K562 (cell line): ENCODE data around the gene ITGA1. TPM values are rescaled to one million over a fixed set of nuclear protein-coding genes. Genes with fewer than 3 reads are reported as not detected.

Experiments
- ATAC-seq: fragments of 200-7000 bp; cut with Tn5 transposase; 3 replicates; pipeline ENCODE4 v1.9.1; 2020; ENCODE audit warnings: moderate library complexity
- BruUV-seq: library from RNA; stranded (reverse); fragments of 400-500 nt; replicated peaks from 2 replicates; lab custom pipeline; 2021; lab: Mats Ljungman, UMichigan
- CTCF ChIA-PET: fragments of 300-600 bp; formaldehyde crosslinking; extraction: SDS; loops from one replicate; lab custom pipeline; 2021; ENCODE audit warnings: low intra/inter-chr PET ratio; lab: Yijun Ruan, JAX
- POLR2A ChIA-PET: fragments of 300-600, 350-650 bp; sonication (Branson Sonifier 250); formaldehyde crosslinking; extraction: SDS; loops from one replicate; lab custom pipeline; 2021; ENCODE audit warnings: antibody characterized with exemption, inconsistent platforms; lab: Yijun Ruan, JAX
- DNase-seq, 4 experiments: peaks; one replicate each; pipeline versions ENCODE4 v3.0.0 to v3.0.0-alpha.2; 2011 to 2018; ENCODE audit warnings: low spot score in 3 of 4, mixed read lengths in 3 of 4; ENCODE audit errors: extremely low read depth in 1 of 4
- FAIRE-seq: peaks from 2 replicates; lab custom pipeline; 2011; peaks lifted over from hg19 to GRCh38; lab: Jason Lieb, UNC
- H2AFZ ChIP-seq: 2 replicates; pipeline ENCODE4 v1.6.0; 2011; ENCODE audit warnings: low read depth, low read length, control low read depth, inconsistent platforms
- H3K27ac ChIP-seq: fragments of 200-600 bp; 3 replicates; pipeline ENCODE4 v1.8.0; 2011; ENCODE audit warnings: low read depth, mild to moderate bottlenecking, control low read depth, inconsistent platforms, low read length, moderate library complexity, mixed read lengths; ENCODE audit errors: extremely low read depth
- H3K27me3 ChIP-seq, 2 experiments: fragments of 300-600 bp in 1 of 2; 2 replicates in 1 of 2; 3 replicates in 1 of 2; pipeline versions ENCODE4 v1.6.0 to v1.8.0; 2011; ENCODE audit warnings: inconsistent platforms in 2 of 2, low read length in 2 of 2, mild to moderate bottlenecking in 1 of 2, mixed read lengths in 1 of 2, moderate library complexity in 1 of 2; ENCODE audit not compliant: control insufficient read depth in 2 of 2, insufficient read depth in 2 of 2
- H3K36me3 ChIP-seq: fragments of 300-600 bp; 3 replicates; pipeline ENCODE4 v1.8.0; 2011; ENCODE audit warnings: mild to moderate bottlenecking, low read length, inconsistent platforms; ENCODE audit not compliant: control insufficient read depth, insufficient read depth
- H3K4me1 ChIP-seq, 2 experiments: fragments of 200-600 bp in 1 of 2; replicated peaks in 1 of 2; 2 replicates in 1 of 2; 3 replicates in 1 of 2; pipeline versions ENCODE4 v1.5.1 to v1.8.0; 2011; ENCODE audit warnings: inconsistent platforms in 2 of 2, low read length in 2 of 2, mild to moderate bottlenecking in 1 of 2, mixed read lengths in 1 of 2, moderate library complexity in 1 of 2; ENCODE audit not compliant: control insufficient read depth in 2 of 2, insufficient read depth in 2 of 2
- H3K4me2 ChIP-seq: 2 replicates; pipeline ENCODE4 v1.6.1; 2011; ENCODE audit warnings: low read length, control low read depth, inconsistent platforms, mixed read lengths; ENCODE audit not compliant: insufficient read depth
- H3K4me3 ChIP-seq: fragments of 200-600 bp; sonication (generic), shearing (Covaris generic); 2 replicates; pipeline ENCODE4 v1.5.1; 2016; ENCODE audit warnings: control low read depth, inconsistent platforms
- H3K79me2 ChIP-seq: fragments of 200-600 bp; 3 replicates; pipeline ENCODE4 v1.8.0; 2011; ENCODE audit warnings: low read length, inconsistent platforms; ENCODE audit not compliant: control insufficient read depth, insufficient read depth
- H3K9ac ChIP-seq, 2 experiments: 2 replicates each; pipeline versions ENCODE4 v1.6.0 to v1.6.1; 2011; ENCODE audit warnings: low read depth in 2 of 2, low read length in 2 of 2, control low read depth in 1 of 2, inconsistent platforms in 1 of 2, mild to moderate bottlenecking in 1 of 2, mixed read lengths in 1 of 2; ENCODE audit not compliant: insufficient read depth in 1 of 2
- H3K9me1 ChIP-seq: one replicate; pipeline ENCODE4 v1.6.0; 2011; ENCODE audit warnings: inconsistent platforms, mild to moderate bottlenecking, low read length, moderate library complexity; ENCODE audit not compliant: control insufficient read depth, insufficient read depth
- H3K9me3 ChIP-seq: replicated peaks from 2 replicates; pipeline ENCODE4 v1.5.1; 2011; ENCODE audit warnings: low read depth, low read length, inconsistent platforms; ENCODE audit not compliant: control insufficient read depth, insufficient read depth
- H4K20me1 ChIP-seq: replicated peaks from 2 replicates; pipeline ENCODE4 v1.6.1; 2011; ENCODE audit warnings: low read length, inconsistent platforms, mixed read lengths; ENCODE audit not compliant: control insufficient read depth, insufficient read depth
- C11orf30 ChIP-seq: fragments of 450-650 bp; IDR thresholded peaks from 2 replicates; pipeline ENCODE4 v1.6.1; 2016; ENCODE audit warnings: low read depth, mild to moderate bottlenecking
- E4F1 ChIP-seq: fragments of 250-450 bp; sonication (Bioruptor Pico); IDR thresholded peaks from 2 replicates; pipeline ENCODE4 v1.5.0; 2021; ENCODE audit warnings: mild to moderate bottlenecking, borderline replicate concordance
- ERF ChIP-seq: fragments of 450-650 bp; formaldehyde crosslinking; IDR thresholded peaks from 2 replicates; pipeline ENCODE4 v1.4.0; 2020; ENCODE audit warnings: mild to moderate bottlenecking, mixed read lengths
- KHSRP ChIP-seq: fragments of 450-650 bp; IDR thresholded peaks from 2 replicates; pipeline ENCODE4 v1.6.1; 2017
- MAFG ChIP-seq: fragments of 450-650 bp; conservative IDR thresholded peaks from 2 replicates; pipeline ENCODE4 v1.6.1; 2016; ENCODE audit warnings: missing genetic modification characterization, missing compliant biosample characterization
- MIER1 ChIP-seq: fragments of 450-650 bp; IDR thresholded peaks from 2 replicates; pipeline ENCODE4 v1.6.1; 2016; ENCODE audit warnings: antibody characterized with exemption, mild to moderate bottlenecking, low read depth
- MNT ChIP-seq, 2 experiments: fragments of 450-650 bp; conservative IDR thresholded peaks; 2 replicates each; pipeline ENCODE4 v1.6.1; 2017; ENCODE audit warnings: mild to moderate bottlenecking in 2 of 2, moderate library complexity in 2 of 2
- NR2F6 ChIP-seq: fragments of 450-650 bp; formaldehyde crosslinking; IDR thresholded peaks from 2 replicates; pipeline ENCODE4 v1.4.0; 2020; ENCODE audit warnings: mild to moderate bottlenecking
- RNF219 ChIP-seq: fragments of 250-450 bp; sonication (Bioruptor Pico); IDR thresholded peaks from 2 replicates; pipeline ENCODE4 v1.5.0; 2022; ENCODE audit warnings: mild to moderate bottlenecking
- SMC3 ChIP-seq: conservative IDR thresholded peaks from 2 replicates; pipeline ENCODE4 v1.6.1; 2011; ENCODE audit warnings: low read depth, low read length, improper control_type of control experiment; ENCODE audit not compliant: insufficient read depth
- SNAPC5 ChIP-seq: fragments of 250-450 bp; sonication (Bioruptor Pico); IDR thresholded peaks from 2 replicates; pipeline ENCODE4 v1.8.0; 2021; ENCODE audit warnings: moderate library complexity, mild to moderate bottlenecking, inconsistent platforms
- SREBF1 ChIP-seq: fragments of 150-350 bp; IDR thresholded peaks from 2 replicates; pipeline ENCODE4 v1.6.1; 2014; ENCODE audit warnings: antibody characterized with exemption, low read depth, low read length, borderline replicate concordance
- STAT5A ChIP-seq: IDR thresholded peaks from 2 replicates; pipeline ENCODE4 v1.6.1; 2012; ENCODE audit warnings: low read length, inconsistent platforms, borderline replicate concordance
- ZNF444 ChIP-seq: fragments of 250-450 bp; sonication (Bioruptor Pico); IDR thresholded peaks from 2 replicates; pipeline ENCODE4 v1.4.0; 2020; ENCODE audit warnings: mild to moderate bottlenecking, moderate library complexity
- ZNF764 ChIP-seq: fragments of 250-450 bp; sonication (Bioruptor Pico); IDR thresholded peaks from 2 replicates; pipeline ENCODE4 v1.4.0; 2020; ENCODE audit warnings: low read depth, mild to moderate bottlenecking, moderate library complexity
- WGBS: fragments of 100-300 bp; shearing (Covaris generic); methylation state at CpG from one replicate; pipeline ENCODE4 v1.1.6; 2016; ENCODE audit warnings: low coverage, mixed read lengths; ENCODE audit not compliant: insufficient coverage; ENCODE audit errors: missing lambda C conversion rate; 5-methylcytosine and 5-hydroxymethylcytosine counted together
- in situ Hi-C: fragments of 300-500 bp; cut with MboI; formaldehyde crosslinking; loops from 4 replicates; pipeline ENCODE4 v1.15.0; 2018; ENCODE audit warnings: inconsistent platforms, mixed read lengths
- intact Hi-C: fragments of 100-400 bp; cut with micrococcal nuclease; formaldehyde crosslinking; loops from 2 replicates; pipeline ENCODE4 v1.14.2; 2022
- polyA plus RNA-seq, 8 experiments: library from polyadenylated mRNA; depleted of rRNA in 4 of 8; stranded (reverse) in 5 of 8; unstranded in 3 of 8; fragments of >200 nt; fragmentation: Nextera tagmentation in 2 of 8; fragmentation: Illumina TruSeq in 1 of 8; extraction: Ambion mirVana in 2 of 8; extraction: Trizol in 1 of 8; gene quantifications; 2 replicates each; pipeline versions ENCODE4 v1.2.1 to v1.2.3, GENCODE V29; 2011 to 2014; ENCODE audit warnings: inconsistent platforms in 1 of 8, missing spikeins in 1 of 8
- total RNA-seq, 7 experiments: library from RNA; depleted of rRNA in 6 of 7; stranded (reverse); fragments of >200 nt in 6 of 7; fragmentation: Illumina TruSeq in 2 of 7; extraction: Trizol in 2 of 7; gene quantifications; 2 replicates each; pipeline versions ENCODE4 v1.2.1 to v1.2.3, GENCODE V29; 2011 to 2021; ENCODE audit warnings: low replicate concordance in 1 of 7

ITGA1 gene
- total and polyA plus RNA-seq, 9 of the 15 experiments (the other 6 are each of a cell fraction or from before 2014, with no cell fraction given), result 0.04 to 0.22 TPM; not detected in 7

GRCh38 chr5:52754051-52754450, 33.7 kb upstream of the ITGA1 start:
- in situ Hi-C loops, result no loop called here
- intact Hi-C loops, result no loop called here

More at GRCh38 chr5:52754051-52754450, 33.7 kb upstream of the ITGA1 start:
- no peak overlapping the region for H3K4me3 ChIP-seq
- CTCF ChIA-PET, result no interaction called here
- no peaks in the 10 kb centered on the region for H3K4me1 ChIP-seq
- no peak for DNase-seq
- BruUV-seq, result no TSS peak
- no peaks in the 10 kb centered on the region for H3K9me3 ChIP-seq
- POLR2A ChIA-PET, result interaction anchor here (0.6 to 1.0 kb wide), 2 partner anchors 12 to 26 kb away, joined by 3 read pairs; no protein-coding TSS in a partner anchor
- H3K27me3 ChIP-seq, result peaks cover 0 to 2% of the 10 kb centered on the region in 2 experiments; a peak in 3 of 5 replicates
- H3K4me2 ChIP-seq, result no peak overlapping the region
- no peak for FAIRE-seq
- no peaks in the 10 kb centered on the region for H3K36me3 ChIP-seq
- H2AFZ ChIP-seq, result no peak overlapping the region
- no peak for ATAC-seq
- TF ChIP-seq ZNF444 (CRISPR knock-in tag) (no peak), SNAPC5 (no peak), MAFG (no peak), E4F1 (CRISPR knock-in tag) (no peak), RNF219 (no peak), MIER1 (no peak), KHSRP (no peak), C11orf30 (no peak), NR2F6 (CRISPR knock-in tag) (no peak), ERF (CRISPR knock-in tag) (no peak), ZNF764 (CRISPR knock-in tag) (no peak), STAT5A (no peak), SMC3 (no peak), MNT (conservative IDR thresholded peaks at IDR 0.05) (no peak), SREBF1 (no peak)
- 10% methylated on average over 2 of the region's 2 CpGs for WGBS
- H3K27ac ChIP-seq, result no peak overlapping the region
- no peaks in the 10 kb centered on the region for H3K9me1 ChIP-seq
- no peaks in the 10 kb centered on the region for H4K20me1 ChIP-seq
- H3K9ac ChIP-seq, result no peak overlapping the region
- H3K79me2 ChIP-seq, result no peaks in the 10 kb centered on the region
